Measurements from ENCODE around the gene EEF2KMT. TPM values are rescaled to one million over a fixed set of nuclear protein-coding genes. Genes with fewer than 3 reads are reported as not detected.
A peak's percentile ranks its signal among the peaks of the same experiment; 100 is the strongest.
"Not testable (repeated sequence)": the region's sequence is repeated elsewhere in the genome, so short reads cannot be mapped to it uniquely, and the experiment has no call there.

The EEF2KMT gene
- total and polyA plus RNA-seq, 8 donors, result 2.5 to 9.9 (median 6.5) TPM; not detected in 2

GRCh38 chr16:5117300-5118087, 19.9 kb upstream of the EEF2KMT start:
- 14 to 17% (median 17%) methylated on average over 17 to 20 of the region's 20 CpGs for WGBS, 5 donors
- H3K9me3 ChIP-seq, result not testable (repeated sequence)
- peak overlapping the region in 3 of 4 donors; percentile 11 to 23 (median 17) for H3K4me3 ChIP-seq

GRCh38 chr16:5116780-5117295, 19.2 kb upstream of the EEF2KMT start:
- H3K9me3 ChIP-seq; H3K27ac ChIP-seq; DNase-seq; H3K27me3 ChIP-seq; intact Hi-C loops (cut with DNase I; ENCODE audit: low total_unique reads); H3K36me3 ChIP-seq: not testable (repeated sequence)
- H3K4me1 ChIP-seq, result peaks cover 8 to 13% (median 10%) of the 10 kb centered on the region in 4 donors
- H3K4me3 ChIP-seq, result peak overlapping the region in 1 of 4 donors; percentile 17
- 38 to 60% (median 53%) methylated on average over 9 to 10 of the region's 10 CpGs for WGBS, 5 donors

More at GRCh38 chr16:5117300-5118087, 19.9 kb upstream of the EEF2KMT start:
- H3K36me3 ChIP-seq; H3K27ac ChIP-seq; H3K27me3 ChIP-seq; intact Hi-C loops (cut with DNase I; ENCODE audit: low total_unique reads): not testable (repeated sequence)
- DNase-seq, result peak; percentile 42 to 69
- H3K4me1 ChIP-seq, result peaks cover 8 to 13% (median 10%) of the 10 kb centered on the region in 4 donors

GRCh38 chr16:5110933-5111332, 13.3 kb upstream of the EEF2KMT start:
- DNase-seq; H3K4me3 ChIP-seq; H3K4me1 ChIP-seq; H3K27ac ChIP-seq; H3K36me3 ChIP-seq; H3K27me3 ChIP-seq; H3K9me3 ChIP-seq; intact Hi-C loops (cut with DNase I; ENCODE audit: low total_unique reads): not testable (repeated sequence)
- 84 to 91% (median 89%) methylated on average over 9 to 10 of the region's 10 CpGs for whole genome bisulfite sequencing, 5 donors

GRCh38 chr16:5108505-5109158, 11.0 kb upstream of the EEF2KMT start:
- TF ChIP-seq EP300 (IDR thresholded peaks at IDR 0.05) (no peak), CTCF (IDR thresholded peaks at IDR 0.05) (no peak), POLR2AphosphoS5 (IDR thresholded peaks at IDR 0.05) (no peak), POLR2A (IDR thresholded peaks at IDR 0.05) (no peak)
- Histone ChIP-seq H3K4me1 (no peaks in the 10 kb centered on the region), H3K27ac (no peak overlapping the region), H3K9me3 (no peaks in the 10 kb centered on the region), H3K36me3 (no peaks in the 10 kb centered on the region), H3K4me3 (no peak overlapping the region), H3K27me3 (no peaks in the 10 kb centered on the region)
- no peak for DNase-seq
- WGBS, 5 donors, result 89 to 95% (median 93%) methylated on average over 21 to 27 of the region's 27 CpGs
- intact Hi-C loops (cut with DNase I; ENCODE audit: low total_unique reads), result no loop called here

- DNase-seq; H3K27me3 ChIP-seq; H3K4me3 ChIP-seq; H3K9me3 ChIP-seq; H3K4me1 ChIP-seq; intact Hi-C loops (cut with DNase I; ENCODE audit: low total_unique reads); H3K36me3 ChIP-seq; H3K27ac ChIP-seq: not testable (repeated sequence)
- WGBS, 5 donors, result 34 to 51% (median 46%) methylated on average over 4 to 5 of the region's 5 CpGs
Measured at GRCh38 chr16:5105039-5105438, 7.4 kb upstream of the EEF2KMT start.

- H3K4me3 ChIP-seq; DNase-seq; H3K36me3 ChIP-seq; H3K27me3 ChIP-seq; H3K27ac ChIP-seq; H3K4me1 ChIP-seq; H3K9me3 ChIP-seq; intact Hi-C loops (cut with DNase I; ENCODE audit: low total_unique reads): not testable (repeated sequence)
- WGBS, 5 donors, result 86 to 92% (median 89%) methylated on average over 12 of the region's 12 CpGs
Measured at GRCh38 chr16:5103296-5104032, 5.9 kb upstream of the EEF2KMT start.

GRCh38 chr16:5099174-5099573, 1.6 kb upstream of the EEF2KMT start:
- intact Hi-C loops (cut with DNase I; ENCODE audit: low total_unique reads); H3K36me3 ChIP-seq; H3K9me3 ChIP-seq; DNase-seq; H3K27me3 ChIP-seq: not testable (repeated sequence)
- WGBS, 5 donors, result 3 to 12% (median 8%) methylated on average over 4 of the region's 4 CpGs
- Histone ChIP-seq H3K27ac (peak overlapping the region in 1 of 5 donors; percentile 89), H3K4me1 (peaks cover 0 to 24% (median 8%) of the 10 kb centered on the region in 4 donors), H3K4me3 (peak overlapping the region; percentile 61 to 89 (median 74))

GRCh38 chr16:5098221-5099159, 895 bp upstream of the EEF2KMT start:
- H3K27me3 ChIP-seq; H3K36me3 ChIP-seq; H3K9me3 ChIP-seq; intact Hi-C loops (cut with DNase I; ENCODE audit: low total_unique reads): not testable (repeated sequence)
- H3K4me1 ChIP-seq, result peaks cover 0 to 24% (median 8%) of the 10 kb centered on the region in 4 donors
- H3K4me3 ChIP-seq, result peak overlapping the region; percentile 67 to 89 (median 82)
- 0 to 2% (median 1%) methylated on average over 32 to 55 of the region's 67 CpGs for WGBS, 5 donors
- DNase-seq, result peak; percentile 71 to 91
- peak overlapping the region; percentile 85 to 90 (median 86) for H3K27ac ChIP-seq

GRCh38 chr16:5097061-5097469, 530 bp downstream of the EEF2KMT start:
- intact Hi-C loops (cut with DNase I; ENCODE audit: low total_unique reads), result not testable (repeated sequence)
- H3K27ac ChIP-seq, result peak overlapping the region; percentile 79 to 89 (median 85)
- 0 to 1% (median 0%) methylated on average over 11 to 23 of the region's 23 CpGs for WGBS, 5 donors

More at GRCh38 chr16:5097061-5097469, 530 bp downstream of the EEF2KMT start:
- peak in 1 of 2 donors; percentile 68 for DNase-seq
- H3K36me3 ChIP-seq, H3K27me3 ChIP-seq, H3K9me3 ChIP-seq: not testable (repeated sequence)
- H3K4me3 ChIP-seq, result peak overlapping the region; percentile 67 to 89 (median 82)
- peaks cover 0 to 28% (median 10%) of the 10 kb centered on the region in 4 donors for H3K4me1 ChIP-seq
